Fibroblast of the aortic adventitia (primary cell): ENCODE measurements around the gene ZNF84. TPM values are rescaled to one million over a fixed set of nuclear protein-coding genes. Genes with fewer than 3 reads are reported as not detected.

Experiments
- DNase-seq: peaks from one replicate; pipeline ENCODE4 v3.0.0-alpha.2; 2010; ENCODE audit warnings: low read depth
- H3K4me3 ChIP-seq: 2 replicates; pipeline ENCODE4 v1.5.1; 2011; ENCODE audit warnings: low read depth, mild to moderate bottlenecking, control low read depth, low read length, moderate library complexity
- CTCF ChIP-seq: IDR thresholded peaks from 2 replicates; pipeline ENCODE4 v1.5.1; 2011; ENCODE audit warnings: mild to moderate bottlenecking, low read length, control low read depth, inconsistent platforms; ENCODE audit not compliant: insufficient read depth
- total RNA-seq: library from RNA; depleted of rRNA; stranded (reverse); fragments of >200 nt; gene quantifications from 2 replicates; pipeline ENCODE4 v1.2.3, GENCODE V29; 2012; ENCODE audit warnings: low replicate concordance

ZNF84 gene
- total RNA-seq, 1 donor = 25.9 TPM

DNA sequence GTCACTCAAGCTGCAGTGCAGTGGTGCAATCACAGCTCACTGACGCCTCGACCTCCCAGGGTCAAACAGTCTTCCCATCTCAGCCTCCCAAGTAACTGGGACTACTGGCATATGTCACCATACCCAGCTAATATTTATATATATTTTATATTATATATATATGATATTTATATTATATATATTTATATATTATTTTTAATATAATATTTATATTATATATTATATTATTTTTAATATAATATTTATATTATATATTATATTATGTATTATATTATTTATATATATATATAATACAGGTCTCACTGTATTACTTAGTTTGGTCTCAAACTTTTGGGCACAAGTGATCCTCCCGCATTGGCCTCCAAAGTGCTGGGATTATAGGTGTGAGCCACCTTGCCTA lies 9.4 kb downstream of the ZNF84 start:
- no peak overlapping the region for H3K4me3 ChIP-seq
- DNase-seq = no peak
- TF ChIP-seq CTCF = no peak

GRCh38 chr12:133057446-133057845 lies 20.1 kb downstream of the ZNF84 start:
- TF ChIP-seq CTCF = no peak
- no peak for DNase-seq
- H3K4me3 ChIP-seq = no peak overlapping the region

DNA sequence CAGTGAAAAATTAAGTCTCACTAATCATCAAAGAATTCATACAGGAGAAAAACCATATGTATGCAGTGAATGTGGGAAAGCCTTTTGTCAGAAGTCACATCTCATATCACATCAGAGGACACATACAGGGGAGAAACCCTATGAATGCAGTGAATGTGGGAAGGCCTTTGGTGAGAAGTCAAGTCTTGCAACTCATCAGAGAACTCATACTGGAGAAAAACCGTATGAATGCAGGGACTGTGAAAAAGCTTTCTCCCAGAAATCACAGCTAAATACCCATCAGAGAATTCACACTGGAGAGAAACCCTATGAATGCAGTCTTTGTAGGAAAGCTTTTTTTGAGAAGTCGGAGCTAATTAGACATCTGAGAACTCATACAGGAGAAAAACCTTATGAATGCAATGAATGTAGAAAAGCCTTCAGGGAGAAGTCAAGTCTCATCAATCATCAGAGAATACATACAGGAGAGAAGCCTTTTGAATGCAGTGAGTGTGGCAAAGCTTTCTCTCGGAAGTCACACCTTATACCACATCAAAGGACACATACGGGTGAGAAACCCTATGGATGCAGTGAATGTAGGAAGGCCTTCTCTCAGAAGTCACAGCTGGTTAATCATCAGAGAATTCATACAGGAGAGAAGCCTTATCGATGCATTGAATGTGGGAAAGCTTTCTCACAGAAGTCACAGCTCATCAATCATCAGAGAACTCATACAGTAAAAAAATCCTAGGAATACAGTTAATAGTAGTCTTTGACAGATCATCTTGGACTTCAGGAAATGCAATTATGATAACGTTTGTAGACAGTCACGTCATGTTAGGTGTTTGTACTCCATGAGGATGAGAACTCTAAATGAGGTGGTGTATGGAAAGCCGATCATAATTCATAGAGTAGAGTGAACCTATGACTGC lies 21.1 kb downstream of the ZNF84 start:
- peak; percentile 17 for DNase-seq
- H3K4me3 ChIP-seq = no peak overlapping the region
- TF ChIP-seq CTCF = no peak

- TF ChIP-seq CTCF = no peak
- no peak overlapping the region for H3K4me3 ChIP-seq
- DNase-seq = no peak
Measured at GRCh38 chr12:133061954-133062353, 24.6 kb downstream of the ZNF84 start.

DNA sequence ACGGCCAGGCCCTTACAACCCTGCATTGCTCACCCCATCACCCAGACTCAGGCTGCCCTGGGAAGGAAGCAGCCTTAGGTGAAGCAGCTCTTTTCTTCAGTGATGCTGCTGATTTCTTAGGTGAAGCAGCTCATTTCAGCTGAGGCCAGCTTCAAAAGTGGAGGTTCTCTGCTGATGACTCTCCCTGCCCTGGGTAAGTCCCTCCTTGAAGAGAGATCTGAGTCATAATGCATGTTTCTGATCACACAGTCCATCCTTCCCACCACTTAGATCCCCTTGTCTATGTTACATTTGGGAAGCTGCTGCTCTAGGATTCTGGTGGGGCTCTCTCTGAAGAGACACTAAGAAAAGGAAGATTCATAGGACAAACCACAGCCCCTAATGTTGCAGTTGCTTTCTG lies 26.2 kb downstream of the ZNF84 start:
- DNase-seq = no peak
- no peak for TF ChIP-seq CTCF
- H3K4me3 ChIP-seq = no peak overlapping the region

DNA sequence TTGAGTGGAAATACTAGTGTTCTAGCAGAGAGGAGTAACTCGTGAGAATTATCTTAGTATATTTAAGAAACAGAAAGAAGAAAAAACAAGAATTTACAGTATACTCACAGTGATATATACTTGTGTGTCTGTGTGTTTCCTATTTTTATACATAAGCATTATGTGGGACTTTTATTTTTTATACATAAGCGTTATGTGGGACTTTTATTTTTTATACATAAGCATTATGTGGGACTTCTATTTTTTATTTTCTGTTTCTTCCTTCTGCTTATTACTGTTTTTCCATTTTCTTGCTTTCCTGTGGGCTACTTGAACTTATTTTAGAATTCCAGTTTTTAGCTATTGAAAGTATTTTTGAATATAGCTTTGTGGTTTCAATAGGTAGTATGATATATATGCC lies 36.5 kb downstream of the ZNF84 start:
- no peak for TF ChIP-seq CTCF
- DNase-seq = no peak
- H3K4me3 ChIP-seq = no peak overlapping the region

DNA sequence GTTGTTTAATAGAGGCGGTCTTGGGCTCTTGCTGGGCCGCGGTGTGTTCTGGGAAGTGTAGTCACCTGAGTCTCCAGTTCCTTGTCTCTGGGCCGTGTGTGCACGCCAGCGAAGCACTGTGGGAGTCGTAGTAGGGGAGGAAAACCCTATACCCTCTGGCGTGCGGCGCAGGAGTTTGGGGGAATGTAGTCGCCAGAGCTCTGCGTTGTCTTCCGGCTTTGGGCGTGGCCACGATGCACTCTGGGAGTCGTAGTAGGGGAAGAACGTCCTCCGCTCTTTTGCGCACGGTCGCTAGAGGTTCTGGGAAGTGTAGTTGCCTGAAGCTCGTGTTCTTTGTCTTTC lies 42.7 kb downstream of the ZNF84 start:
- TF ChIP-seq CTCF = no peak
- H3K4me3 ChIP-seq = peak overlapping the region; percentile 88
- DNase-seq = peak; percentile 99
